GM13976 (cell line): ENCODE measurements around the gene CLEC4C.

ENCODE experiments used
- DNase-seq: peaks from one replicate; pipeline ENCODE4 v3.0.0; 2012; ENCODE audit warnings: low spot score
- in situ Hi-C: fragments of 300-500 bp; cut with MboI; formaldehyde crosslinking; loops from one replicate; pipeline ENCODE4 v1.12.0; 2022; ENCODE audit warnings: low sequenced_read_pairs, mixed read lengths, inconsistent platforms; ENCODE audit not compliant: unreplicated experiment
- TF ChIP-seq, protein P1 (sequence below): IDR thresholded peaks from 2 replicates; pipeline ENCODE4 v1.5.1; 2012; ENCODE audit warnings: borderline replicate concordance, mild to moderate bottlenecking; ENCODE audit not compliant: insufficient read depth; ENCODE audit errors: extremely low read depth, missing control alignments, control extremely low read depth

Gene CLEC4C

DNA sequence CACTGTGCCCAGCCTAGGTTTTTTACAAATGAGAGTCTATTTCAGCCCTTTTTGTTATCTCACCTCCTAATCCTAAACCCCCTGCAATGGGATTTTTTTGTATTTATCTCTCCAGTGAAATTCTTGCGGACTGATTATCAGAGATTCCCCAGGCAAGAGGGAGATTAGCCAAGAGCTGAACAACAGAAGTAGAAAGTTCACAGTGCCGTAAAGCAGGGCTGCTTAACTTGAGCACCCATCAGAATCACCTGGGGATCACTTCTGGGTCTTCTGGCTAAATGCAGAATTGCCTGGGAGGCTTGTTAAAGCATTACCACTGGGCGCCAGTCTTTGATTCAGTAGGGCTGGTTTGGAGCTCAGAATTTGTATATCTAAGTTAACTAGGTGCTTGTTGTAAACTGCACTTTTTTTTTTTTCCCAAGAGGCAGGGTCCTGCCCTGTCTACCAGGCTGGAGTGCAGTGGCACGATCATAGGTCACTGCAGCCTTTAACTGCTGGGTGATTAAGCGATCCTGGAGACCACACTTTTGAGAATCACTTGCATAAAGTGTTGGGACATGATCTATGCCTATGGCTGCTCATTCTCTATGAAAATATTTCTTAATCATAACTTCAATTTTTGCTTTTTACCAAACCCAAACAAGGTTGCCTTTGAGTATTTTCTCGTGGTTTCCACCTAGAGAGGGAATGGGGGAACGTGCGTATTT, 37.1 kb downstream of the CLEC4C start:
- in situ Hi-C loops = no loop called here
- TF ChIP-seq, protein P1, sequence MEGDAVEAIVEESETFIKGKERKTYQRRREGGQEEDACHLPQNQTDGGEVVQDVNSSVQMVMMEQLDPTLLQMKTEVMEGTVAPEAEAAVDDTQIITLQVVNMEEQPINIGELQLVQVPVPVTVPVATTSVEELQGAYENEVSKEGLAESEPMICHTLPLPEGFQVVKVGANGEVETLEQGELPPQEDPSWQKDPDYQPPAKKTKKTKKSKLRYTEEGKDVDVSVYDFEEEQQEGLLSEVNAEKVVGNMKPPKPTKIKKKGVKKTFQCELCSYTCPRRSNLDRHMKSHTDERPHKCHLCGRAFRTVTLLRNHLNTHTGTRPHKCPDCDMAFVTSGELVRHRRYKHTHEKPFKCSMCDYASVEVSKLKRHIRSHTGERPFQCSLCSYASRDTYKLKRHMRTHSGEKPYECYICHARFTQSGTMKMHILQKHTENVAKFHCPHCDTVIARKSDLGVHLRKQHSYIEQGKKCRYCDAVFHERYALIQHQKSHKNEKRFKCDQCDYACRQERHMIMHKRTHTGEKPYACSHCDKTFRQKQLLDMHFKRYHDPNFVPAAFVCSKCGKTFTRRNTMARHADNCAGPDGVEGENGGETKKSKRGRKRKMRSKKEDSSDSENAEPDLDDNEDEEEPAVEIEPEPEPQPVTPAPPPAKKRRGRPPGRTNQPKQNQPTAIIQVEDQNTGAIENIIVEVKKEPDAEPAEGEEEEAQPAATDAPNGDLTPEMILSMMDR = no peak
- DNase-seq = no peak

DNA sequence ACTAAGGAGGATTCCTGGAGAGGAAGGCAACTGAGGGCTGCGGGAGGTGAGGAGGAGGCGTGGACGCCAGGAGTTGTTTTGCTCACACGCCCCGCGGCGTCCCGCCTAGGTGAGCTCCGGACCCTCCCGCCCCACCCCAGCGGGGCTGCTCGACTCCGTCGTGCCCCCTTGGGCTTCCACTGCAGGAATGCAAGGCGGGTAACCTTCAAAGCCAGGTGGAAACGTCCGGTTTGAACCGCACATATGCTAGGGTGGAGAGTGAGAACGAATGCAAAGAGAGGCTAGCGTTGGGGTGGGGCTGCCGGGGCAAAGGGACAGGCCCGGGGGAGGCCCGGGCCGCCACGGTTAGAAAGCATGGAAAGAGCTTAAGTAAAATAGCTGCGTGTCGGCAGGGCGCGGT, 41.3 kb downstream of the CLEC4C start:
- TF ChIP-seq, protein P1 = no peak
- in situ Hi-C loops = no loop called here
- no peak for DNase-seq

DNA sequence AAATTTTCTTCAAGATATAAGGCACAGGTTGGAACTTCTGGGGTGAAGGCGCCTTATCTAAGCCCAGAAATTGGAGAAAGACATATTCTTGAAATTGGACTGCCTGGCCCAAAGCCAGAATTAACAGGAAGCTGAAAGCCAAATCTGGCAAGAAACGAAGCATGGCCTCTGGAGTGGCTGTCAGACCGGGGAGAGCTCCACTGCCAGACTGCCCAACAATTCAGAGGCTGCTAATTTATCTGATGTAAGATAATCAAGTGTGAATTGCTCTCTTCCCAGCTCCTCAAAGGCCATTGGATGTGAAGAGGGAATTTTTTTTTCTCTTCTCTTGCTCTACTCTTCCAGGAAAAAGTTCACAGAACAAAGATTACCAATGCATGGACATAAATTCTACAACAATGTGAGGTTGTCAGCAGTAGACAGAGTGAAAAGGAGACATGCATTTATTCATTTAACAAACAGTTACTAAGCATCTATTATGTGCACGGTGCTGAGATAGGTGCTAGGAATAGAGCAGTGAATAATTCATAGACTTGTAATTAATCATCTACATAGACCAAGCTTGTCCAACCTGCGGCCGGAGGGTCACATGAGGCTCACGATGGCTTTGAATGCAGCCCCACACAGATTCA, 51.5 kb downstream of the CLEC4C start, which contains the start of gene GDF3:
Gene GDF3, minus strand, starts transcription at position 210 of the 632 bp plus-strand sequence. Its CDS starts 47 bp downstream, at position 163.
- in situ Hi-C loops = no loop called here
- TF ChIP-seq, protein P1 = no peak
- DNase-seq = no peak

GRCh38 chr12:7695237-7695560, 52.0 kb downstream of the CLEC4C start:
- no peak for DNase-seq
- TF ChIP-seq, protein P1 = no peak
- in situ Hi-C loops = no loop called here

- TF ChIP-seq, protein P1 = no peak
- in situ Hi-C loops = no loop called here
- DNase-seq = no peak
Observed at GRCh38 chr12:7694556-7695236, 52.5 kb downstream of the CLEC4C start.

DNA sequence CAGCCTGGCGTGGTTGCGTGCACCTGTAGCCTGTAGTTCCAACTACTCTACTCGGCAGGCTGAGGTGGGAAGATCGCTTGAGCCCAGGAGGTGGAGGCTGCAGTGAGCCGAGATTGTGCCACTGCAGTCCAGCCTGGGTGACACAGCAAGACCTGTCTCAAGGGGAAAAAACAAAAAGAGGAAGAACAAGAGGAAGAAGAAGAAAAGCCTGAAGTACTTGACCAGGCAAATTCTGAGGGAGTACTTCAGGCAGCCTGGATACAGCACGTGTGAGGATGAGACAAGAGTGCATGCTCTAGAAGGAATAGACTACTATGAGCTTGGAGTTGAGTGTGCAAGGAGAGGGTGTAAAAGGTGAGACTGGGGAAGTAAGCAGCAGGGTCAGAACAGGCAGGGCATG, 53.4 kb downstream of the CLEC4C start:
- TF ChIP-seq, protein P1 = no peak
- in situ Hi-C loops = no loop called here
- no peak for DNase-seq
